HG03442 (cell line): ENCODE measurements around the gene CTSA.

Source experiments
- ATAC-seq: cut with Tn5 transposase; IDR thresholded peaks from one replicate; pipeline ENCODE4 v1.9.1; 2021; ENCODE audit warnings: mild to moderate bottlenecking, moderate library complexity; ENCODE audit not compliant: unreplicated experiment

Gene CTSA

DNA sequence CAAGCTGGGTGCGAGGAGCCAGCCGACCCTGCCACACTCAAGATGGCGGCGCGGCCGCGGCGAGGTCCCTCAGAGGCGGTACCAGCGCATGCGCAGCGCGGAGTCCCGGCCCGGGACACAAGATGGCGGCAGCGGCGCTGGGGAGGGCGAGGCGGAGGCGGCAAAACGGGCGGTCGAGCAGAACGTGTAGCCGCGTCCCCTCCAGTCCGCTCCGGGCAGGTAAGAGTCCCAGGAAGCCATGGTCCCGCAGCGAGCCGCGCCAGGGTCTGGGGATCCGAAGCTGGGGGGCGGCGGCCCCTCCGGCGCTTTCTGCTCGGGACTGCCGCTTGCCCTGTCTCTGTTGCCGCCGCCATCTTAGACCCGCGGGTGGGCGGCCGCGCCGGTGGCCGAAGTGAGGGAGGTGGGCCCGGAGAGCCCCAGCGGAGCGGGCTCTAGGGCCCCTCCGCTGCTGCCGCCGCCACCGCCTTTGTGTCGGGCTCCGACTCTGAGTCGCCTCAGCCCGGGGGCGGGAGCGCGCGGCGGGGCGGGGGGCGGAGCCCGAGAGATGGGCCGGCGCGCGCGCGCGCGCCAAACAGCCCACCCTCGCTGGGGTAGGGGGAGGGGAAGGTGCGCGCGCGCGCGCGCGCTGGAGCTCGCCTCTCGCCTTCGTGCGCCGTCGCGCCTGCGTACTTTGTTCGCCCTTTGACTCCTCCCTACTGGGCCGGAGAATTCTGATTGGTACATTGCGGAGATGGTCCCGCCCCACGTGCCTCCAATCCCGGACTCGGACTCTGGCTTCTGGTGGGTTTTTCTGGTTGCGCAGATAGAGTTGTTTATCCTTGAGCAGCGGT is 43.7 kb downstream of the CTSA start, which contains the start of gene PCIF1:
TSS of gene PCIF1 (plus strand) at position 98 of the 830 bp plus-strand sequence. CDS start 4,317 bp downstream, outside the sequence.
- ATAC-seq: peak; percentile 76

DNA sequence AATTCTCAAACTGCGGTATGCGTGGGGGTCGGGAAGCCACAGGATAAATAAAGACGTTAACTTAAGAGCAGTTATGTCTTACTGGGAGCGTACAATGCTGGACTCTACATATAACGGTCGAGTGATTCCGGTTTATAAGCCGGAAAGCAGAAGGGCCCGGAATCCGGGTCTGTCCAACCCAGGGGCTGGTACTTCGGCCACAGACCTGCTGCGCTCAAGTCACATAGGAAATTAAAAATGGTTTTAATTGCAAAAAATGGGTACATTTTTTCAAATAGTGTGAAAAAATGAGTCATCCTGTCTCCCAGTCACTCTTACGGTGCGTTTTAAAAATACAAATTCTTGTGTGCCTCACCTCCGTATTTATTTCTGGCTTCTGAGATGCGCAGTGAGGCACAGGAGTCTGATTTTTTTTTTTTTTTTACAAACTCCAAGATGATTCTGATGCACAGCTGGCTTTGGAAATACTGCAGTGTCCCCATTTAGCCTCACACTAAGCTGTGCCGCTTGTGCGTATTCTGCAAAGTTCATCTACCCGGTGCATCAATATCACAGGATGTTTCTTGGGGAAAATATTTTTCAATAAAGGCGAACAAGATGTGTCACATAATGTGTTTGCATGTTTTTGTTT is 44.4 kb downstream of the CTSA start:
- ATAC-seq: no peak

DNA sequence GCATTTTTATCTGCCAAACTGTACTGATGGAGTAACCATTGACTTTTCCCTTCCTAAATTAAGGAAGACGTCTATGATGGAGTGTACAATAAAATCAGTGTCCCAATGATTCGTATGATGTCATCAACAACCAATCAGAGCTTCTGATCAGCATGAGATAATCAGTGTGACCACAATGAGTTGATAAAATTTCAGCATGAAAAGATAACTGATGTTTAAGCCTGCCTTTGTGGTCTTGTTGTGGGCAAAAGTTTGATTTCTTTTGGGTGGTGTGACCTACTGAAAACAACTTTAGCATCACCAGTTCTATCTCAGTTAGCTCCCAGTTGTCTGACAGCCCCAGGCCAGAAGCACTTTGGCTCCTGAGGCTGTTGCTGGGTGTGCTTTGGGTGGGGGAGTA is 46.6 kb downstream of the CTSA start:
- ATAC-seq: no peak

DNA sequence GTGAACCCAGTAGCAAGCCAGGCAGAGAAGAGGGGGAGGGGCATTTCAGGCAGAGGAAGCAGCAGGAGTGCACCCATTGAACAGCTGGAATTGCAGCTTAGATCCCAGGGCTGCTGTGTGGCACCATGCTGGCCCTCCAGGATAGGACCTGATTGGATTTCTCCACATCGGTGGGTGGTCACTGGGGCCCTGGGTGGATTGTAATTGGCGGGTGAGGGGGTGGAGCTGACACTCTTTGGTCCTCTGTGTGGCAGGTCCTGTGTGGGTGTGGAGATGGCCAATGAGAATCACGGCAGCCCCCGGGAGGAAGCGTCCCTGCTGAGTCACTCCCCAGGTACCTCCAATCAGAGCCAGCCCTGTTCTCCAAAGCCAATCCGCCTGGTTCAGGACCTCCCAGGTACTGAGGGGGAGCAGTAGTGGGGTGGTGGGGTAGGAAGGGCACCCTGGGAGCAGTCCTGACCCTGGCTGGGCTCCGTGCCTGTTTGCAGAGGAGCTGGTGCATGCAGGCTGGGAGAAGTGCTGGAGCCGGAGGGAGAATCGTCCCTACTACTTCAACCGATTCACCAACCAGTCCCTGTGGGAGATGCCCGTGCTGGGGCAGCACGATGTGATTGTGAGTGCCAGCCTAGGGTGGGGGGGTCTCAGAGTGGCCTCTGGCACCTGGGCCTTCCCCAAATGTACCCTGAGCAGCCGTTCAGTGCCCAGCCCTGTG is 47.7 kb downstream of the CTSA start:
- ATAC-seq: no peak

DNA sequence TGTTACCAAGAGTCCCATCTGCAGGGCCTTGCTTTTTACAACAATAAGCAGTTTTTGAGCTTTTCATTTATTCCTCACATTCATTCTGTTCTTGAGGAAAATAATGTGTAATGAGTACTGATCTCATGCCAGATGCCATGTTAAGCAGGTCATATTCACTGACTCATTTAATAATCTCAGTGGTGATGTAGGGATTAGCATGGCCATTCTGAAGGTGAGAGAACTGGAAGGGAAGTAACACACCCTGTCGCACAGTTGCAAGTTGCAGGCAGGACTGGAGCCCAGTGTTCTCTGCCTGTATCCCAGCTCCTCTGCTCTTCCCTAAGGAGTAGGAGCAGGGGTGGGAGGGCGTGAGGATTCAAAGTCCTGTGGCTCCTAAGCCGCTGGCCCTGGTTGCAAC is 48.9 kb downstream of the CTSA start:
- ATAC-seq: no peak

DNA sequence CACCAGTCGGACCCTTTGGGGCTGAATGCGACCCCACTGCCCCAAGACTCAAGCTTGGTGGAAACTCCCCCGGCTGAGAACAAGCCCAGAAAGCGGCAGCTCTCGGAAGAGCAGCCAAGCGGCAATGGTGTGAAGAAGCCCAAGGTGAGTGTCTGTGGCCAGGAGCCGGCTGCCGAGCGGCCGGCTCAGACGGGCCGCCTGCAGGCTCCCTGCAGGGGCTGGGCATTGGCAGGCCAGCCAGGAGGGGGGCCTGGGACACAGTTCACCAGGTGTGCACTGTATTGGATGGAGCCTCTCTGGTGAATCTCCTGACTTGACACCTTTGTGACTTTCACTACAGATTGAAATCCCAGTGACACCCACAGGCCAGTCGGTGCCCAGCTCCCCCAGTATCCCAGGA is 49.3 kb downstream of the CTSA start:
- no peak for ATAC-seq

DNA sequence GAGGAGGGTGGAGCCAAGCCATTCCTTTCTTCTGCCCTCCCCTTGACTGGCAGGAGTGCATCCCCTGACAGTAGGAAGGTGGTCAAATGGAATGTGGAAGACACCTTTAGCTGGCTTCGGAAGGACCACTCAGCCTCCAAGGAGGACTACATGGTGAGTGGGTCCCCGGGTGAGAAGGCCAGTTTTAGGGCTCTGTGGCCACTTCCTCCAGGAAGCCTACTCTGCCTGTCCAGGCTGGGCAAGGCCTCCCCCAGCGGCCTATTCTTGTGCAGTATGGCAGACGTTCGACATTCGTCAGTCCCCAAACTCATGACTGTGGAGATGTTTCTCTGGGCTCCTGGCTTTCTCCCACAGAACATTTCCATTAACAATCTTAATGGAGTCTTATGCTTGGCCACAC is 52.5 kb downstream of the CTSA start:
- no peak for ATAC-seq

DNA sequence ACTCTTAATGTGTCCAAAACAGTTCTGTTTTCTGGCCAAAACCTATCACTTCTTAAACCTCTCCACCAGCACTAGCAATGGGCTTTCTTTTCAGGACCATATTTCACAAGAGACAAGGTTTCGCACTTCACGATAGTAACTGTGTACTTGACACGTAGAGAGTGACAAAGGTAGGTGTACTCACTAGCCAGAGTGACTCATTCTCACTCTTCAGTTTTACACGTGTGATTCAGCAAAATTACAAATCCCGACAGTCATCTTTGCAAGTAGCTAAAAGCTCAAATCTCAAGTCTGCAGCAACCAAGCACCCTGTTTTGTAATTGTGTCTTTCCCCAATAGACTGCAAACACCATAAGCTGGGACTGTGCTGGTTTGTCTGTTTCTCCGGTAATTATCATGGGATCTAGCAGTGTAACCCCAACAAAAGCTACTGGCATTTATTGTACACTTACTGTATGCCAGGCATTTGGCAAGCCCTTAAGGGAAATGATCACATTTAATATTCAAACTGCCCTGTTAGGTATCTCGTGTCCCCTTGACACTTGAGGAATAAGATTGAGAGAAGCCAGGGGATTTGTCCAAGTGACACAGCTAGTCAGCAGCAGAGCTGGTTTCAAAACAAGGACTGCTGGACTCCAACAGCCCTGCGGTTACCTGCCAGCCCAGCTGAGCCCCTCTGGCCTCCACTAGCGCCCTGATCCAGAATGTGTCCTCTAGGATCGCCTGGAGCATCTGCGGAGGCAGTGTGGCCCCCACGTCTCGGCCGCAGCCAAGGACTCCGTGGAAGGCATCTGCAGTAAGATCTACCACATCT is 53.2 kb downstream of the CTSA start:
- no peak for ATAC-seq

DNA sequence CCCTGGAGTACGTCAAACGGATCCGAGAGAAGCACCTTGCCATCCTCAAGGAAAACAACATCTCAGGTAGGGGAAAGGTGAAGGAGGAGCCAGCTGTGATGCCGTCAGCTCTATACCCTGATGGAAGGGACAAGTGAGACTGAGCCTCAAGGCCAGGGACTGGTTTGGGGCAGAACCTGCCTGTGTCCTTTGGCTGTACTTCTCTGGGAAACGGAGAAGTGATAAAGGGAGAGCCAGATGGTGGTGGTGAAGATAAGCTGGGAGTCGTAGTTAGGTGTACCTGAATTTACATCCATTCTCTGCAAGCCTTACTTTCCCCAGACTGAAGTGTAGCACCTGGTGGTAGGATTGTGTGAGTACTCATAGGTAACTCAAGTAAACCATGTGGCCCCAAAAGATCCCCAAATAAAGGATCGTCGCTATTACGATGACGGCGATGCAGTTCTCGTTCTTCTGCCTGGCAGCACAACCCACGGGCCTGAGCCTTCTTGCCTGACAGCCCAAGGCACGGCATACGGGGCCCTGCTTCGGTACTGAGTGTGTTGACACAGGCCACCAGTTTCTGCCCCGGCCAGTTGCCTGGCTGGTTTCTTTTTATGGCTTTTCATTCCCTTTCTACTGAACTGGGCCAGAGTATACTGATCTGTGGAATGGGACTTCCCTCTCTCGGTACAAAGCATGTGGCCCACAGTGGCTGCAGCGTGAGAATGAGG is 54.0 kb downstream of the CTSA start:
- ATAC-seq: no peak

DNA sequence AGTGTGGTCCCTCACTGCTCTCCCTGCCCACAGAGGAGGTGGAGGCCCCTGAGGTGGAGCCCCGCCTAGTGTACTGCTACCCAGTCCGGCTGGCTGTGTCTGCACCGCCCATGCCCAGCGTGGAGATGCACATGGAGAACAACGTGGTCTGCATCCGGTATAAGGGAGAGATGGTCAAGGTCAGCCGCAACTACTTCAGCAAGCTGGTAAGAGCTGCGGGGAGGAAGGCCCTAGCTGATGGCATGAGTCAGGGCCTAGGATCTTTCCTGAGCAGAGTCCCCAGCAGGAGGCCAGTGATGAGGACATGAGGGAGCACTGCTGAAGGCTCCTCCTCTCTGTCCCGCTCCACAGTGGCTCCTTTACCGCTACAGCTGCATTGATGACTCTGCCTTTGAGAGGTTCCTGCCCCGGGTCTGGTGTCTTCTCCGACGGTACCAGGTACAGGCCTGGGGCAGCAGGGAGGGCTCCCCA is 54.6 kb downstream of the CTSA start:
- ATAC-seq: no peak

DNA sequence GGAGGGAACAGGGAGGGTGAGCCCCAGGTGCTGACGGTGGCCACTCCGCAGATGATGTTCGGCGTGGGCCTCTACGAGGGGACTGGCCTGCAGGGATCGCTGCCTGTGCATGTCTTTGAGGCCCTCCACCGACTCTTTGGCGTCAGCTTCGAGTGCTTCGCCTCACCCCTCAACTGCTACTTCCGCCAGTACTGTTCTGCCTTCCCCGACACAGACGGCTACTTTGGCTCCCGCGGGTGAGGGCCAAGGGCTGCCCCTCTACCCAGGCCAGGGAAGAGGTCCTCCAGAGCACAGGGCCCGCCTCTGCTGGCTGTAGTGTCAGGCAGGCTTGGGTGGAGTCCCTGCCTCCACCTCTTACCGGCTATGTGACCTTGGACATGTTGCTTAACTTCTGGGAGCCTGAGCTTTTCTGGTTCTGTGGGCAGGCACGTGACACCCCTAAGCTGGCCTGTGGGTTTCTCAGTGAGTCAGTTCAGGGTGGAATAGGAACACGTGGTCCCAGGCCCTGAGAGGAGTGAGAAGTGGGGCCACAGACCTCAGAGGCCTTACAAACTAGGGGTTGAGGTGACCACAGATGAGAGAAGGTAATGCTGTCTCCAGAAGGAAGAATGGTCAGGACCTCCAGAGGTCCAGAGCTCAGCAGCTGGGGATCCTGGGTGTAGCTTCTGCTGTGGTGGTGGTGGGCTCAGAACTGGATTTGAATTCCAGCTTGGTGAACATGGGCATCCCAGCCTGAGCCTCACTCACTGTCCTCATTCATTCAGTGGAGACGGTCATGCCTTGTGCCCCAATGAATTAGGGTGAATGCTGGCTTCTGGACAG is 55.2 kb downstream of the CTSA start:
- no peak for ATAC-seq

DNA sequence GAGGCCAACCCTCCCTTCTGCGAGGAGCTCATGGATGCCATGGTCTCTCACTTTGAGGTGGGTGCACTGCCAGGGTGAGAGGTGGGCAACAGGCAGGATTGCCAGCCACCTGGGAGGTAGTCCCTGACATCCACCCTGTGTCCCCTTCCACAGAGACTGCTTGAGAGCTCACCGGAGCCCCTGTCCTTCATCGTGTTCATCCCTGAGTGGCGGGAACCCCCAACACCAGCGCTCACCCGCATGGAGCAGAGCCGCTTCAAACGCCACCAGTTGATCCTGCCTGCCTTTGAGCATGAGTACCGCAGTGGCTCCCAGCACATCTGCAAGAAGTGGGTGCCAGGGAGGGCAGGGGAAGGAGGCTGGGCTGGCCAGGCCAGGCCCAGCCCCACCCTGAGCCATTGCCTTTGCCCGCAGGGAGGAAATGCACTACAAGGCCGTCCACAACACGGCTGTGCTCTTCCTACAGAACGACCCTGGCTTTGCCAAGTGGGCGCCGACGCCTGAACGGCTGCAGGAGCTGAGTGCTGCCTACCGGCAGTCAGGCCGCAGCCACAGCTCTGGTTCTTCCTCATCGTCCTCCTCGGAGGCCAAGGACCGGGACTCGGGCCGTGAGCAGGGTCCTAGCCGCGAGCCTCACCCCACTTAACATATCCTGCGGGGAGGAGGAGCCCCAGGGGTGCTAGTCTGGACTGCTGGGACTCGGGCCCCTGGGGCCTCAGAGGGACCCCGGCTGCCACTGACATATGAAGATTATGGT is 56.2 kb downstream of the CTSA start:
- no peak for ATAC-seq

DNA sequence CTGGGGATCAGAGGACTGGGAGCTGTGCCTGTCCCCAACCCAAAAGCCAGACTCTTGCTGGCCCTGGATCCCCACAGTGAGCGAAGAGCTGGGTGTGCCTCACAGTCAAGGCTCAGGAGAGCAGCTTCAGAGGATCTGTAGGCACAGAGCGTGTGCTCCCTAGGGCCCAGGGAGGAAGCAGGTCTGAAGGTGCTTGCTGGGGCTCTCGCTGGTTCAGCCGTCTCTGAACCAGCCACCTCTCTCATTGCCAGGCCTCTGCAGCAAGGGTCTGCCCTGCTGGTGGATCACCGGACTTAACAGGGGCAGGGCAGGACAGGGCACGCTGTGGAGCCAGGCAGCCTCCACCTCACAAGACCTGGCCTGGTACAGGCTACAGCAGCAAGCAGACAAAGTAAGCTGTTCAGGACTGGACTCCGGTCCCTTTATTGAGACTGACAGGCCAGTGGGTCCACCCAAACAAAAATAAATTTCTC is 57.2 kb downstream of the CTSA start:
- no peak for ATAC-seq
